ENCODE measurements around the gene ARID3C.
A peak's percentile ranks its signal among the peaks of the same experiment; 100 is the strongest.
"Not testable (repeated sequence)": the region's sequence is repeated elsewhere in the genome, so short reads cannot be mapped to it uniquely, and the experiment has no call there.

ARID3C gene

GRCh38 chr9:34651876-34652601 is 23.2 kb upstream of the ARID3C start, which contains the start of gene IL11RA:
Gene IL11RA (plus strand): TSS chr9:34652185. CDS start chr9:34655218, 3,033 bp downstream.
- DNase-seq, result peak; percentile 66

GRCh38 chr9:34651321-34651720 is 22.5 kb upstream of the ARID3C start:
- DNase-seq, result no peak

GRCh38 chr9:34650816-34651215 is 21.9 kb upstream of the ARID3C start:
- no peak for DNase-seq

GRCh38 chr9:34648673-34649072 is 19.8 kb upstream of the ARID3C start:
- DNase-seq, result no peak

- no peak for DNase-seq
Observed at GRCh38 chr9:34647651-34648050, 18.8 kb upstream of the ARID3C start.

GRCh38 chr9:34647084-34647403 is 18.2 kb upstream of the ARID3C start:
- no peak for DNase-seq

- peak; percentile 92 for DNase-seq
Observed at GRCh38 chr9:34646211-34647083, 17.6 kb upstream of the ARID3C start, which contains the start of gene GALT. Gene GALT (plus strand): TSS chr9:34646675. CDS start chr9:34646705, 30 bp downstream.

- no peak for DNase-seq
Observed at GRCh38 chr9:34644766-34645314, 16.0 kb upstream of the ARID3C start.

- DNase-seq, result no peak
Observed at GRCh38 chr9:34642679-34643078, 13.8 kb upstream of the ARID3C start.

GRCh38 chr9:34639322-34639721 is 10.5 kb upstream of the ARID3C start:
- not testable (repeated sequence) for DNase-seq

- DNase-seq, result no peak
Observed at GRCh38 chr9:34638138-34638445, 9.2 kb upstream of the ARID3C start.

- DNase-seq, result peak; percentile 94
Observed at GRCh38 chr9:34637356-34638137, 8.7 kb upstream of the ARID3C start, which contains the start of gene SIGMAR1. Gene SIGMAR1 (minus strand): TSS chr9:34637787. CDS start chr9:34637697, 90 bp downstream.

- DNase-seq, result no peak
Observed at GRCh38 chr9:34636791-34637355, 8.0 kb upstream of the ARID3C start.

GRCh38 chr9:34635556-34635955 is 6.7 kb upstream of the ARID3C start:
- DNase-seq, result no peak

GRCh38 chr9:34634551-34635248 is 5.8 kb upstream of the ARID3C start:
- no peak for DNase-seq

- DNase-seq, result peak; percentile 67
Observed at GRCh38 chr9:34633851-34634550, 5.1 kb upstream of the ARID3C start.

- DNase-seq, result no peak
Observed at GRCh38 chr9:34633166-34633565, 4.3 kb upstream of the ARID3C start.

- DNase-seq, result no peak
Observed at GRCh38 chr9:34630402-34631154, 1.7 kb upstream of the ARID3C start.

GRCh38 chr9:34629491-34629808 is 584 bp upstream of the ARID3C start:
- DNase-seq, result no peak

Measured in suppressor macrophage treated with lipopolysaccharide for 4 hours (primary cell).